ENCODE measurements around the gene PSTPIP2. TPM values are rescaled to one million over a fixed set of nuclear protein-coding genes. Genes with fewer than 3 reads are reported as not detected.

PSTPIP2 gene
- total and polyA plus RNA-seq, 2 donors (not counting 3 experiments of a cell fraction or from before 2014, with no cell fraction given) = 1.6 to 4.9 TPM

DNA sequence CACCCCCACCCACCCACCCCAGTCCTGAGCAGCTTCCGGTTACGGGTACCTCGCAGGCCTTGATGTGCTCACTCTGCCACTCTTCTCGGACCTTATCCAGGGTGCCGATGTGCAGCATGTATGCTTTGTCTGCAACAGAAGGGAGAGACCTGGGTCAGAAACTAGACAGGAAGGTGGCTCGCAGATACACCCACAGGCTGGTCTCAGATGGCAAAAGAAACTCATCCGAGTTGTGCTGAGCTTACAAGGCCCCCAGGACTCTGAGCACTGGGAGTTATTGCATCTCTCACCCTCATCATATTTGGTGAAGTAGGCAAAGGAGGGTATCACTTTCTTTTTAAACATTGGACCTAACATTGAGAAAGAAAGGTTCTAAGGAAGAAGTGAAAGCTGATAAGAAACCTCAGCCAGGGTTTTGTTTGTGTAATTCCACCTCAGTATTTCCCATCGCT lies 74.3 kb downstream of the PSTPIP2 start:
- ChIA-PET CTCF (no interaction called here), POLR2A (no interaction called here)
- Histone ChIP-seq H3K79me2 (ENCODE audit: control insufficient read depth, insufficient read depth, low read length) (no peaks in the 10 kb centered on the region), H3K27me3 (ENCODE audit: control insufficient read depth in 2 of 2, insufficient read depth in 2 of 2, low read length in 2 of 2) (no peaks in the 10 kb centered on the region), H3K9me1 (replicated peaks; ENCODE audit: control insufficient read depth, extremely low read depth, insufficient read depth, low read length) (no peaks in the 10 kb centered on the region), H3K27ac (ENCODE audit: insufficient read depth, low read depth, low read length) (no peak overlapping the region), H2AFZ (ENCODE audit: low read depth, low read length) (no peak overlapping the region), H4K20me1 (replicated peaks; ENCODE audit: control insufficient read depth, extremely low read depth, insufficient read depth, low read length) (no peaks in the 10 kb centered on the region), H3K9me3 (replicated peaks; ENCODE audit: control insufficient read depth, insufficient read depth, low read length) (no peaks in the 10 kb centered on the region), H3K4me1 (ENCODE audit: control insufficient read depth, extremely low read depth, insufficient read depth, low read length) (peaks cover 7% of the 10 kb centered on the region), H3K36me3 (ENCODE audit: control insufficient read depth in 2 of 2, extremely low read depth in 1 of 2, insufficient read depth in 2 of 2, low read length in 2 of 2) (no peaks in the 10 kb centered on the region), H3K4me2 (ENCODE audit: insufficient read depth, low read length) (no peak overlapping the region), H3K4me3 (replicated peaks in 1 of 3; ENCODE audit: insufficient read depth in 1 of 3, low read depth in 1 of 3, low read length in 3 of 3) (no peak overlapping the region), H3K9ac (replicated peaks; ENCODE audit: extremely low read depth, insufficient read depth, low read length) (no peak overlapping the region)
- dilution Hi-C loops (cut with MboI; ENCODE audit: extremely low pct_ligation_motif_present, low sequenced_read_pairs) = no loop called here
- TF ChIP-seq GATA2 (IDR thresholded peaks at IDR 0.05; ENCODE audit: insufficient read depth, insufficient read length, low read depth, low read length) (no peak), POLR2A (IDR thresholded peaks at IDR 0.05; ENCODE audit: low read depth, low read length) (no peak), EZH2 (IDR thresholded peaks at IDR 0.05; ENCODE audit: borderline replicate concordance, low read depth, low read length, severe bottlenecking) (no peak), MYC (IDR thresholded peaks at IDR 0.05; ENCODE audit: low read depth, low read length) (no peak), JUN (IDR thresholded peaks at IDR 0.05; ENCODE audit: borderline replicate concordance, insufficient read depth, insufficient read length, low read depth) (no peak), FOS (IDR thresholded peaks at IDR 0.05; ENCODE audit: borderline replicate concordance, insufficient read depth, low read length) (no peak), POLR2AphosphoS5 (IDR thresholded peaks at IDR 0.05; ENCODE audit: insufficient read depth, low read depth, low read length) (no peak)
- TF ChIP-seq, protein P1, sequence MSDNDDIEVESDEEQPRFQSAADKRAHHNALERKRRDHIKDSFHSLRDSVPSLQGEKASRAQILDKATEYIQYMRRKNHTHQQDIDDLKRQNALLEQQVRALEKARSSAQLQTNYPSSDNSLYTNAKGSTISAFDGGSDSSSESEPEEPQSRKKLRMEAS (IDR thresholded peaks at IDR 0.05; ENCODE audit: insufficient read depth, insufficient read length) = no peak
- TF ChIP-seq, protein P2, sequence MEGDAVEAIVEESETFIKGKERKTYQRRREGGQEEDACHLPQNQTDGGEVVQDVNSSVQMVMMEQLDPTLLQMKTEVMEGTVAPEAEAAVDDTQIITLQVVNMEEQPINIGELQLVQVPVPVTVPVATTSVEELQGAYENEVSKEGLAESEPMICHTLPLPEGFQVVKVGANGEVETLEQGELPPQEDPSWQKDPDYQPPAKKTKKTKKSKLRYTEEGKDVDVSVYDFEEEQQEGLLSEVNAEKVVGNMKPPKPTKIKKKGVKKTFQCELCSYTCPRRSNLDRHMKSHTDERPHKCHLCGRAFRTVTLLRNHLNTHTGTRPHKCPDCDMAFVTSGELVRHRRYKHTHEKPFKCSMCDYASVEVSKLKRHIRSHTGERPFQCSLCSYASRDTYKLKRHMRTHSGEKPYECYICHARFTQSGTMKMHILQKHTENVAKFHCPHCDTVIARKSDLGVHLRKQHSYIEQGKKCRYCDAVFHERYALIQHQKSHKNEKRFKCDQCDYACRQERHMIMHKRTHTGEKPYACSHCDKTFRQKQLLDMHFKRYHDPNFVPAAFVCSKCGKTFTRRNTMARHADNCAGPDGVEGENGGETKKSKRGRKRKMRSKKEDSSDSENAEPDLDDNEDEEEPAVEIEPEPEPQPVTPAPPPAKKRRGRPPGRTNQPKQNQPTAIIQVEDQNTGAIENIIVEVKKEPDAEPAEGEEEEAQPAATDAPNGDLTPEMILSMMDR (IDR thresholded peaks at IDR 0.05; ENCODE audit: extremely low read depth in 1 of 2, insufficient read depth in 1 of 2, low read depth in 1 of 2, low read length in 2 of 2) = no peak
- DNase-seq (ENCODE audit: low read depth, low spot score) = no peak
- intact Hi-C loops (cut with micrococcal nuclease) = no loop called here
- no TSS peak for BruUV-seq (replicated peaks)
- FAIRE-seq = no peak

Measured in endothelial cell of umbilical vein (primary cell).